ENCODE measurements around the gene TEX2.

- TF ChIP-seq CTCF (optimal IDR thresholded peaks at IDR 0.05 in 1 of 3, IDR thresholded peaks at IDR 0.05 in 1 of 3, conservative IDR thresholded peaks at IDR 0.05 in 1 of 3; ENCODE audit: extremely low read depth in 1 of 3, insufficient read depth in 2 of 3, low read length in 3 of 3) (no peak), EZH2 (IDR thresholded peaks at IDR 0.05; ENCODE audit: low read length) (no peak)
Observed at GRCh38 chr17:64183815-64184214, 79.2 kb downstream of the TEX2 start.

All from keratinocyte (primary cell).